Measurements from ENCODE around the gene AKAP10. TPM values are rescaled to one million over a fixed set of nuclear protein-coding genes. Genes with fewer than 3 reads are reported as not detected.
A peak's percentile ranks its signal among the peaks of the same experiment; 100 is the strongest.
"Not testable (repeated sequence)": the region's sequence is repeated elsewhere in the genome, so short reads cannot be mapped to it uniquely, and the experiment has no call there.

Gene AKAP10
- total and polyA plus RNA-seq, 8 donors, result 27.9 to 35.2 (median 32.3) TPM

DNA sequence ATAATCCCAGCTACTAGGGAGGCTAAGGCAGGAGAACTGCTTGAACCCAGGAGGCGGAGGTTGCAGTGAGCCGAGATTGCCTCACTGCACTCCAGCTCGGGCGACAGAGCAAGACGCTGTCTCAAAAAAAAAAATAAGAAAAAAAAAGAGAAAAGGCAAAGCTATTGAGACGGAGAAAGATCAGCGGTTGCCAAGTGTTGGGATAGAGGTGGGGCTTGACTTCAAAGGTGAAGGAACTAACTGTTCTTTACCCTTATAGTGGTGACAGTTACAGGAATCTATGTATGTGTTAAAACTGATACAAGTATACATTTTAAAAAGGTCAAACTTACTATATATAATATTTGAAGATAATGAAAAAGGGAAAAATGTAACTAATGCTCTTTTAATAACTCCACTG lies 22.5 kb downstream of the AKAP10 start:
- Histone ChIP-seq H3K27ac (no peak overlapping the region), H3K27me3 (no peaks in the 10 kb centered on the region), H3K4me3 (no peak overlapping the region), H3K9me3 (no peaks in the 10 kb centered on the region), H3K36me3 (peaks cover 0 to 57% of the 10 kb centered on the region in 2 donors), H3K4me1 (peaks cover 9 to 28% of the 10 kb centered on the region in 2 donors)
- DNase-seq (no peak), ATAC-seq (no peak)
- no peak for TF ChIP-seq CTCF (IDR thresholded peaks at IDR 0.05)
- intact Hi-C loops (cut with DNase I), result no loop called here

DNA sequence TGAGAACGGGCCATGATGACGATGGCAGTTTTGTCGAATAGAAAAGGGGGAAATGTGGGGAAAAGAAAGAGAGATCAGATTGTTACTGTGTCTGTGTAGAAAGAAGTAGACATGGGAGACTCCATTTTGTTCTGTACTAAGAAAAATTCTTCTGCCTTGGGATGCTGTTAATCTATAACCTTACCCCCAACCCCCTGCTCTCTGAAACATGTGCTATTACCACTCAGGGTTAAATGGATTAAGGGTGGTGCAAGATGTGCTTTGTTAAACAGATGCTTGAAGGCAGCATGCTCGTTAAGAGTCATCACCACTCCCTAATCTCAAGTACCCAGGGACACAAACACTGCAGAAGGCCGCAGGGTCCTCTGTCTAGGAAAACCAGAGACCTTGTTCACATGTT lies 26.2 kb downstream of the AKAP10 start:
- Histone ChIP-seq H3K4me1 (peaks cover 6 to 34% of the 10 kb centered on the region in 2 donors), H3K36me3 (peaks cover 0 to 48% of the 10 kb centered on the region in 2 donors)
- intact Hi-C loops (cut with DNase I); H3K27me3 ChIP-seq; ATAC-seq; H3K27ac ChIP-seq; H3K9me3 ChIP-seq; H3K4me3 ChIP-seq; DNase-seq: not testable (repeated sequence)

DNA sequence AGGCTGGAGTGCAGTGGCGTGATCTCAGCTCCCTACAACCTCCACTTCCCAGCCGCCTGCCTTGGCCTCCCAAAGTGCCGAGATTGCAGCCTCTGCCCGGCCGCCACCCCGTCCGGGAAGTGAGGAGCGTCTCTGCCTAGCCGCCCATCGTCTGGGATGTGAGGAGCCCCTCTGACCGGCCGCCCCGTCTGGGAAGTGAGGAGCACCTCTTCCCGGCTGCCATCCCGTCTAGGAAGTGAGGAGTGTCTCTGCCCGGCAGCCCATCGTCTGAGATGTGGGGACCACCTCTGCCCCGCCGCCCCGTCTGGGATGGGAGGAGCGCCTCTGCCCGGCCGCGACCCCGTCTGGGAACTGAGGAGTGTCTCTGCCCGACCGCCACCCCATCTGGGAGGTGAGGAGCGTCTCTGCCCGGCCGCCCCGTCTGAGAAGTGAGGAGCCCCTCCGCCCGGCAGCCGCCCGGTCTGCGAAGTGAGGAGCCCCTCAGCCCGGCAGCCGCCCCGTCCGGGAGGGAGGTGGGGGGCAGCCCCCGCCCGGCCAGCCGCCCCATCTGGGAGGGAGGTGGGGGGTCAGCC lies 26.9 kb downstream of the AKAP10 start:
- H3K27ac ChIP-seq; ATAC-seq; intact Hi-C loops (cut with DNase I); H3K4me3 ChIP-seq; DNase-seq; H3K9me3 ChIP-seq; H3K27me3 ChIP-seq: not testable (repeated sequence)
- peaks cover 6 to 30% of the 10 kb centered on the region in 2 donors for H3K4me1 ChIP-seq
- peaks cover 0 to 44% of the 10 kb centered on the region in 2 donors for H3K36me3 ChIP-seq

GRCh38 chr17:19948116-19948943 lies 29.3 kb downstream of the AKAP10 start:
- peak; percentile 37 for ATAC-seq
- intact Hi-C loops (cut with DNase I), result no loop called here
- H3K27me3 ChIP-seq, result no peaks in the 10 kb centered on the region
- no peak overlapping the region for H3K4me3 ChIP-seq
- no peak for DNase-seq
- no peak for TF ChIP-seq CTCF (IDR thresholded peaks at IDR 0.05)
- no peaks in the 10 kb centered on the region for H3K9me3 ChIP-seq
- peaks cover 6 to 30% of the 10 kb centered on the region in 2 donors for H3K4me1 ChIP-seq
- H3K36me3 ChIP-seq, result peaks cover 0 to 44% of the 10 kb centered on the region in 2 donors
- H3K27ac ChIP-seq, result peak overlapping the region in 1 of 2 donors; percentile 13

- ATAC-seq (no peak), DNase-seq (no peak)
- H3K36me3 ChIP-seq, result peaks cover 0 to 50% of the 10 kb centered on the region in 2 donors
- no peak for TF ChIP-seq CTCF (IDR thresholded peaks at IDR 0.05)
- no peak overlapping the region for H3K4me3 ChIP-seq
- peaks cover 11 to 21% of the 10 kb centered on the region in 2 donors for H3K4me1 ChIP-seq
- intact Hi-C loops (cut with DNase I), result no loop called here
- no peaks in the 10 kb centered on the region for H3K9me3 ChIP-seq
- no peak overlapping the region for H3K27ac ChIP-seq
- H3K27me3 ChIP-seq, result no peaks in the 10 kb centered on the region
Observed at GRCh38 chr17:19946921-19947320, 30.7 kb downstream of the AKAP10 start.

DNA sequence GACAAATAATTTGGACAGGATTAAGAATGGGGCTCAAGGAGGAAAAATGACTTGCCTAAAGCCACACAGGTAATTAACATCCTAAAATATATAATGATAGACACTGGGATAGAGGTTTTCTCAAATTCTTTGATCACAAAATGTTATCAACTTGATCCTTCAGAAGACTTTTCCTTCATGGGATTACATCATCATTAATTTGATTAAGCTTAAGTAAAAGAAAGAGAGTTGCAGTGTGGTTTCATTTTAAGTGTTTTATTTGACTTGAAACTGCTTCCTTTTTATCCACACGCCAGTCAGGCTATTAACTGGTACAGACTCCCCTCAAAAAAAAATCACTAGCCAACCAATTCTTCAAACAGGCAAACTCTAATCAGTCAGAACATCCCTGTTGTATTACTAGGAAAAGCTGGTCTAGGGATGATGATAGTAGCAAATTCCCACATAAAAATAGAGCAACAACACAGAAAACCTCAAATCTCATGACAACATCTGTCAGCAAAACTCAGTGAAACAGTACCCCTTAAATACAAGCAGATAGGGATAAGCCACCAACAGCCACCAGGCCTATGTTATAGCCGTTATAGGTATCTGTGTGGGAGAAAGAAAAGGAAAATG lies 32.5 kb downstream of the AKAP10 start:
- ATAC-seq, result no peak
- intact Hi-C loops (cut with DNase I), result no loop called here
- H3K9me3 ChIP-seq, result no peaks in the 10 kb centered on the region
- no peak for TF ChIP-seq CTCF (IDR thresholded peaks at IDR 0.05)
- peaks cover 11 to 21% of the 10 kb centered on the region in 2 donors for H3K4me1 ChIP-seq
- no peak for DNase-seq
- no peak overlapping the region for H3K27ac ChIP-seq
- H3K4me3 ChIP-seq, result no peak overlapping the region
- no peaks in the 10 kb centered on the region for H3K27me3 ChIP-seq
- peaks cover 0 to 64% of the 10 kb centered on the region in 2 donors for H3K36me3 ChIP-seq
